DOHH2 (cell line): Measurements from ENCODE around the gene RAF1.
"Not testable (repeated sequence)": the region's sequence is repeated elsewhere in the genome, so short reads cannot be mapped to it uniquely, and the experiment has no call there.

ENCODE experiments used
- H3F3A ChIP-seq: fragments of 200-600 bp; sonication (generic), shearing (Covaris generic); 2 replicates; pipeline ENCODE4 v1.6.0; 2016; ENCODE audit warnings: antibody characterized with exemption, mild to moderate bottlenecking; ENCODE audit not compliant: control insufficient read depth, insufficient read depth
- H3K27ac ChIP-seq: fragments of 200-600 bp; sonication (generic); 2 replicates; pipeline ENCODE4 v1.5.1; 2014; ENCODE audit warnings: low read depth, mild to moderate bottlenecking, low read length, moderate library complexity
- H3K27me3 ChIP-seq: fragments of 200-600 bp; sonication (generic); 2 replicates; pipeline ENCODE4 v1.6.1; 2014; ENCODE audit warnings: mild to moderate bottlenecking, low read length, mixed read lengths; ENCODE audit not compliant: control insufficient read depth
- H3K36me3 ChIP-seq: fragments of 200-600 bp; sonication (generic); 2 replicates; pipeline ENCODE4 v1.6.1; 2014; ENCODE audit warnings: mild to moderate bottlenecking, low read length, moderate library complexity, mixed read lengths; ENCODE audit not compliant: control insufficient read depth
- H3K4me1 ChIP-seq: fragments of 200-600 bp; sonication (generic); 2 replicates; pipeline ENCODE4 v1.6.1; 2014; ENCODE audit warnings: mild to moderate bottlenecking, low read length, mixed read lengths; ENCODE audit not compliant: control insufficient read depth
- H3K4me2 ChIP-seq: fragments of 200-600 bp; sonication (generic); 2 replicates; pipeline ENCODE4 v1.6.0; 2014; ENCODE audit warnings: mild to moderate bottlenecking, low read length, moderate library complexity
- H3K4me3 ChIP-seq: fragments of 200-600 bp; sonication (generic); 2 replicates; pipeline ENCODE4 v1.5.1; 2014; ENCODE audit warnings: mild to moderate bottlenecking, low read length, mixed read lengths
- H3K79me2 ChIP-seq: fragments of 200-600 bp; sonication (generic); 2 replicates; pipeline ENCODE4 v1.6.1; 2014; ENCODE audit warnings: mild to moderate bottlenecking, low read length, mixed read lengths; ENCODE audit not compliant: control insufficient read depth
- H3K9me2 ChIP-seq: fragments of 200-600 bp; sonication (generic); replicated peaks from 2 replicates; pipeline ENCODE4 v1.6.1; 2014; ENCODE audit warnings: mild to moderate bottlenecking, low read length, mixed read lengths; ENCODE audit not compliant: control insufficient read depth
- H3K9me3 ChIP-seq: fragments of 200-600 bp; sonication (generic); 2 replicates; pipeline ENCODE4 v1.6.1; 2014; ENCODE audit warnings: antibody characterized with exemption, low read length, mixed read lengths; ENCODE audit not compliant: control insufficient read depth, insufficient read depth
- H4K20me1 ChIP-seq: fragments of 200-600 bp; sonication (generic); 2 replicates; pipeline ENCODE4 v1.6.0; 2014; ENCODE audit warnings: low read depth, mild to moderate bottlenecking, antibody characterized with exemption, low read length, moderate library complexity; ENCODE audit not compliant: control insufficient read depth, insufficient read depth
- EZH2phosphoT487 ChIP-seq: fragments of 200-600 bp; sonication (generic); IDR thresholded peaks from 2 replicates; pipeline ENCODE4 v1.6.1; 2017; ENCODE audit warnings: borderline replicate concordance, mild to moderate bottlenecking, antibody characterized with exemption, low read length, moderate library complexity, mixed read lengths
- TF ChIP-seq, protein P1 (sequence below): fragments of 200-600 bp; sonication (generic); IDR thresholded peaks from one replicate; pipeline ENCODE4 v1.5.1; 2014; ENCODE audit warnings: antibody characterized with exemption, mild to moderate bottlenecking, low read depth, low read length; ENCODE audit not compliant: poor library complexity, severe bottlenecking

The RAF1 gene

GRCh38 chr3:12643724-12644123, 20.2 kb downstream of the RAF1 start:
- TF ChIP-seq, protein P1, sequence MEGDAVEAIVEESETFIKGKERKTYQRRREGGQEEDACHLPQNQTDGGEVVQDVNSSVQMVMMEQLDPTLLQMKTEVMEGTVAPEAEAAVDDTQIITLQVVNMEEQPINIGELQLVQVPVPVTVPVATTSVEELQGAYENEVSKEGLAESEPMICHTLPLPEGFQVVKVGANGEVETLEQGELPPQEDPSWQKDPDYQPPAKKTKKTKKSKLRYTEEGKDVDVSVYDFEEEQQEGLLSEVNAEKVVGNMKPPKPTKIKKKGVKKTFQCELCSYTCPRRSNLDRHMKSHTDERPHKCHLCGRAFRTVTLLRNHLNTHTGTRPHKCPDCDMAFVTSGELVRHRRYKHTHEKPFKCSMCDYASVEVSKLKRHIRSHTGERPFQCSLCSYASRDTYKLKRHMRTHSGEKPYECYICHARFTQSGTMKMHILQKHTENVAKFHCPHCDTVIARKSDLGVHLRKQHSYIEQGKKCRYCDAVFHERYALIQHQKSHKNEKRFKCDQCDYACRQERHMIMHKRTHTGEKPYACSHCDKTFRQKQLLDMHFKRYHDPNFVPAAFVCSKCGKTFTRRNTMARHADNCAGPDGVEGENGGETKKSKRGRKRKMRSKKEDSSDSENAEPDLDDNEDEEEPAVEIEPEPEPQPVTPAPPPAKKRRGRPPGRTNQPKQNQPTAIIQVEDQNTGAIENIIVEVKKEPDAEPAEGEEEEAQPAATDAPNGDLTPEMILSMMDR, result no peak
- no peak for TF ChIP-seq EZH2phosphoT487
- Histone ChIP-seq H3K36me3 (peaks cover 13% of the 10 kb centered on the region), H4K20me1 (peaks cover 10% of the 10 kb centered on the region; the same call in 1 of the 2 replicates), H3K9me2 (no peaks in the 10 kb centered on the region), H3K27ac (no peak overlapping the region), H3K4me3 (no peak overlapping the region), H3K79me2 (peaks cover 96% of the 10 kb centered on the region), H3K4me1 (peaks cover 33% of the 10 kb centered on the region), H3F3A (peaks cover 3% of the 10 kb centered on the region; the same call in 1 of the 2 replicates), H3K9me3 (peaks cover 6% of the 10 kb centered on the region), H3K27me3 (no peaks in the 10 kb centered on the region), H3K4me2 (no peak overlapping the region)

DNA sequence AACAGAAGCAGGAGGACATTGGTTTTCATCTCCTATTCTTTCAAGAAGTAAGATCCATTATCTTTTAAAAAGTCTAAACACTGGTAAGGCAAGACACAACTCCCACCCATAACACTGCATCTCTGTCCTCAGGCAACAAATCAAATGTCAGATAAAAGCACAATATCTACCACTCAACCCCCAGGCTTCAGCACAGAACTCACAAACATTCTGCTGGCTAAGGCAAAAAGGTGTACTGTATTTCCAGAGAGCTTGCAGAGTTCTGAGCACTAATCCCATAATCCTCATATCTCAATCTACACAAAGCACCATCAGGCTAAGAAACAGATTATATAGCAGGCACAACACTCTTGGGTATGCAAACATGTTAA, 20.9 kb downstream of the RAF1 start:
- H3K36me3 ChIP-seq, result peaks cover 13% of the 10 kb centered on the region
- H3K27ac ChIP-seq, result no peak overlapping the region
- peaks cover 3% of the 10 kb centered on the region; the same call in 1 of the 2 replicates for H4K20me1 ChIP-seq
- no peak overlapping the region for H3K4me3 ChIP-seq
- H3K9me3 ChIP-seq, result peaks cover 6% of the 10 kb centered on the region
- peaks cover 96% of the 10 kb centered on the region for H3K79me2 ChIP-seq
- H3K9me2 ChIP-seq, result no peaks in the 10 kb centered on the region
- H3K4me2 ChIP-seq, result no peak overlapping the region
- peaks cover 25% of the 10 kb centered on the region for H3K4me1 ChIP-seq
- H3F3A ChIP-seq, result peaks cover 3% of the 10 kb centered on the region; the same call in 1 of the 2 replicates
- no peaks in the 10 kb centered on the region for H3K27me3 ChIP-seq
- no peak for TF ChIP-seq EZH2phosphoT487
- TF ChIP-seq, protein P1, result no peak

DNA sequence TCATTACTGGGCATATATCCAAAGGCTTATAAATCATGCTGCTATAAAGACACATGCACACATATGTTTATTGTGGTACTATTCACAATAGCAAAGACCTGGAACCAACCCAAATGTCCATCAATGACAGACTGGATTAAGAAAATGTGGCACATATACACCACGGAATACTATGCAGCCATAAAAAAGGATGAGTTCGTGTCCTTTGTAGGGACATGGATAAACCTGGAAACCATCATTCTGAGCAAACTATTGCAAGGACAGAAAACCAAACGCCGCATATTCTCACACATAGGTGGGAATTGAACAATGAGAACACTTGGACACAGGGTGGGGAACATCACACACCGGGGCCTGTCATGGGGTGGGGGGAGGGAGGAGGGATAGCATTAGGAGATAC, 23.1 kb downstream of the RAF1 start:
- Histone ChIP-seq H3K36me3 (peaks cover 13% of the 10 kb centered on the region), H3K79me2 (peaks cover 96% of the 10 kb centered on the region), H3K4me1 (peaks cover 16% of the 10 kb centered on the region)
- H3K9me3 ChIP-seq, H3K4me3 ChIP-seq, H3F3A ChIP-seq, H3K9me2 ChIP-seq, H3K27ac ChIP-seq, H4K20me1 ChIP-seq, H3K4me2 ChIP-seq, H3K27me3 ChIP-seq: not testable (repeated sequence)

DNA sequence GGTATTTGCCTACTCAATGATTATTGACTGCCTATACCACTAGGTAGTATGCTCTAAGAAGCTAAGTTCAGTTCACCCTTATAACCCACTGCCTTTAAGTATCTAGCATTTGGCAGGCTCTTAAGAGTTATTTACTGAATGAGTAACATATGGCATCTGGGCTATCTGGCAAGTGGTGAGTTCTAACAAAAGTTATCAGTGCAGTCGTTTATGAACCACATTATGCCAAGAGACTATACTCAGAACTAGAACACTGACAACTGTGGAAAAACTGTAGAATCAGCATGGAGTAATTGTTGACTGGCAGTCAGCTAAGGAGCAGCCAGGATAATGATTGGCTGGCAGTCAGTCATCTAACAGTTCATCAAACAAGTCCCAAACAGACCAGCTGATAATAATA, 25.8 kb downstream of the RAF1 start:
- Histone ChIP-seq H3K36me3 (peaks cover 13% of the 10 kb centered on the region), H3K79me2 (peaks cover 95% of the 10 kb centered on the region), H3F3A (no peaks in the 10 kb centered on the region), H3K27ac (no peak overlapping the region), H3K4me3 (no peak overlapping the region), H3K9me2 (no peaks in the 10 kb centered on the region), H3K27me3 (no peaks in the 10 kb centered on the region), H3K9me3 (peaks cover 6% of the 10 kb centered on the region), H3K4me1 (no peaks in the 10 kb centered on the region), H4K20me1 (peaks cover 5% of the 10 kb centered on the region; the same call in 1 of the 2 replicates), H3K4me2 (no peak overlapping the region)
- TF ChIP-seq EZH2phosphoT487, result no peak
- TF ChIP-seq, protein P1, result no peak
